Liver (tissue), 9 donors: ENCODE results near the gene TFF3. TPM values are rescaled to one million over a fixed set of nuclear protein-coding genes. Genes with fewer than 3 reads are reported as not detected.

Experiments
- DNase-seq: peaks from one replicate; pipeline ENCODE4 v3.0.0-alpha.2; 2017; ENCODE audit warnings: low spot score
- H3K27ac ChIP-seq, 2 donors: one replicate each; pipeline ENCODE4 v1.7.0; 2013; ENCODE audit warnings: inconsistent platforms in 2 of 2, low read length in 2 of 2, control low read depth in 1 of 2, low read depth in 1 of 2, mild to moderate bottlenecking in 1 of 2
- H3K27me3 ChIP-seq, 4 donors: one replicate each; pipeline versions ENCODE4 v1.6.1 to v1.7.0; 2013; ENCODE audit warnings: low read length in 3 of 4, inconsistent platforms in 1 of 4, mild to moderate bottlenecking in 1 of 4, moderate library complexity in 1 of 4; ENCODE audit not compliant: control insufficient read depth in 4 of 4, insufficient read depth in 4 of 4
- H3K36me3 ChIP-seq, 4 donors: one replicate each; pipeline versions ENCODE4 v1.6.1 to v1.7.0; 2013; ENCODE audit warnings: low read length in 3 of 4, mild to moderate bottlenecking in 3 of 4, low read depth in 1 of 4, moderate library complexity in 1 of 4; ENCODE audit not compliant: control insufficient read depth in 4 of 4, insufficient read depth in 3 of 4
- H3K4me1 ChIP-seq, 4 donors: one replicate each; pipeline versions ENCODE4 v1.6.1 to v1.7.0; 2013; ENCODE audit warnings: low read length in 3 of 4, mild to moderate bottlenecking in 3 of 4, moderate library complexity in 1 of 4; ENCODE audit not compliant: control insufficient read depth in 4 of 4, insufficient read depth in 4 of 4
- H3K4me3 ChIP-seq, 3 donors: one replicate each; pipeline versions ENCODE4 v1.6.1 to v1.7.0; 2013; ENCODE audit warnings: low read length in 3 of 3, control low read depth in 1 of 3, low read depth in 1 of 3, mild to moderate bottlenecking in 1 of 3
- H3K9ac ChIP-seq, 2 donors: one replicate each; pipeline ENCODE4 v1.7.0; 2013; ENCODE audit warnings: low read length in 2 of 2, mild to moderate bottlenecking in 2 of 2, moderate library complexity in 2 of 2, control low read depth in 1 of 2, low read depth in 1 of 2
- H3K9me3 ChIP-seq, 4 donors: one replicate each; pipeline versions ENCODE4 v1.6.1 to v1.7.0; 2013; ENCODE audit warnings: low read length in 3 of 4; ENCODE audit not compliant: control insufficient read depth in 4 of 4
- ATF3 ChIP-seq: IDR thresholded peaks from 2 replicates; pipeline ENCODE4 v1.6.1; 2016; ENCODE audit warnings: antibody characterized with exemption
- CTCF ChIP-seq: fragments of 150-350 bp; IDR thresholded peaks from 2 replicates; pipeline ENCODE4 v1.5.1; 2017; ENCODE audit warnings: improper control_type of control experiment, low read depth, low read length; ENCODE audit not compliant: missing input control
- EGR1 ChIP-seq, 2 donors: IDR thresholded peaks; 2 replicates each; pipeline ENCODE4 v1.6.1; 2016 to 2018; ENCODE audit warnings: antibody characterized with exemption in 2 of 2, low read depth in 2 of 2
- FOXA1 ChIP-seq: IDR thresholded peaks from 2 replicates; pipeline ENCODE4 v1.6.1; 2016; ENCODE audit warnings: antibody characterized with exemption
- FOXA2 ChIP-seq: IDR thresholded peaks from 2 replicates; pipeline ENCODE4 v1.6.1; 2016; ENCODE audit warnings: antibody characterized with exemption
- GABPA ChIP-seq, 2 donors: IDR thresholded peaks in 1 of 2; conservative IDR thresholded peaks in 1 of 2; 2 replicates each; pipeline ENCODE4 v1.6.1; 2016; ENCODE audit warnings: antibody characterized with exemption in 2 of 2, mild to moderate bottlenecking in 1 of 2, moderate library complexity in 1 of 2
- HNF4A ChIP-seq, 2 donors: conservative IDR thresholded peaks; 2 replicates each; pipeline ENCODE4 v1.6.1; 2016; ENCODE audit warnings: antibody characterized with exemption in 2 of 2, mild to moderate bottlenecking in 2 of 2
- HNF4G ChIP-seq: IDR thresholded peaks from 2 replicates; pipeline ENCODE4 v1.6.1; 2016; ENCODE audit warnings: antibody characterized with exemption
- JUND ChIP-seq, 2 donors: IDR thresholded peaks; 2 replicates each; pipeline ENCODE4 v1.6.1; 2016; ENCODE audit warnings: antibody characterized with exemption in 2 of 2
- MAX ChIP-seq: IDR thresholded peaks from 2 replicates; pipeline ENCODE4 v1.6.1; 2016; ENCODE audit warnings: antibody characterized with exemption
- NR2F2 ChIP-seq: IDR thresholded peaks from 2 replicates; pipeline ENCODE4 v1.6.1; 2016; ENCODE audit warnings: antibody characterized with exemption
- RAD21 ChIP-seq, 2 donors: IDR thresholded peaks; 2 replicates each; pipeline ENCODE4 v1.6.1; 2016; ENCODE audit warnings: antibody characterized with exemption in 2 of 2, mild to moderate bottlenecking in 2 of 2
- REST ChIP-seq: IDR thresholded peaks from 2 replicates; pipeline ENCODE4 v1.6.1; 2016; ENCODE audit warnings: antibody characterized with exemption, mild to moderate bottlenecking
- RXRA ChIP-seq, 2 donors: IDR thresholded peaks; 2 replicates each; pipeline ENCODE4 v1.6.1; 2017 to 2018; ENCODE audit warnings: antibody characterized with exemption in 2 of 2, mild to moderate bottlenecking in 1 of 2
- SP1 ChIP-seq: IDR thresholded peaks from 2 replicates; pipeline ENCODE4 v1.6.1; 2018; ENCODE audit warnings: antibody characterized with exemption, mild to moderate bottlenecking
- TAF1 ChIP-seq: conservative IDR thresholded peaks from 2 replicates; pipeline ENCODE4 v1.6.1; 2016; ENCODE audit warnings: antibody characterized with exemption, mild to moderate bottlenecking
- YY1 ChIP-seq: IDR thresholded peaks from 2 replicates; pipeline ENCODE4 v1.6.1; 2016; ENCODE audit warnings: antibody characterized with exemption, mild to moderate bottlenecking
- ZBTB33 ChIP-seq: IDR thresholded peaks from 2 replicates; pipeline ENCODE4 v1.6.1; 2016; ENCODE audit warnings: antibody characterized with exemption
- WGBS: extraction: QIAGEN DNeasy Blood & Tissue Kit; methylation state at CpG from one replicate; pipeline ENCODE4 v1.1.7; 2013; 5-methylcytosine and 5-hydroxymethylcytosine counted together
- polyA plus RNA-seq, 2 donors: library from polyadenylated mRNA; stranded (reverse) in 1 of 2; unstranded in 1 of 2; fragments of 200-250 nt in 1 of 2; fragments of >200 nt in 1 of 2; fragmentation: Nextera tagmentation in 1 of 2; extraction: Ambion mirVana in 1 of 2; gene quantifications; one replicate each; pipeline versions ENCODE4 v1.2.1 to v1.2.3, GENCODE V29; 2013 to 2015
- total RNA-seq, 2 donors: library from RNA; depleted of rRNA; stranded (reverse); fragments of >200 nt; gene quantifications; one replicate each; pipeline ENCODE4 v1.2.3, GENCODE V29; 2014
- donor health status: healthy.
- donor health status: healthy.
- donor health status: healthy.
- donor health status: healthy.
- donor health status: healthy.

The TFF3 gene
- total and polyA plus RNA-seq, 4 donors = 0.09 to 4.1 (median 1.5) TPM

- Histone ChIP-seq H3K4me1 (peaks cover 0 to 2% (median 0%) of the 10 kb centered on the region in 4 donors), H3K9me3 (no peaks in the 10 kb centered on the region), H3K9ac (no peak overlapping the region), H3K27me3 (peaks cover 0 to 4% (median 3%) of the 10 kb centered on the region in 4 donors), H3K4me3 (no peak overlapping the region), H3K36me3 (no peaks in the 10 kb centered on the region), H3K27ac (no peak overlapping the region)
- TF ChIP-seq ATF3 (no peak), YY1 (no peak), RXRA (IDR thresholded peaks at IDR 0.05) (no peak), NR2F2 (no peak), MAX (no peak), GABPA (IDR thresholded peaks at IDR 0.05 in 1 of 2, conservative IDR thresholded peaks at IDR 0.05 in 1 of 2) (no peak), FOXA1 (no peak), REST (no peak), SP1 (no peak), RAD21 (IDR thresholded peaks at IDR 0.05) (no peak), TAF1 (no peak), HNF4G (no peak), ZBTB33 (no peak), HNF4A (conservative IDR thresholded peaks at IDR 0.05) (no peak), FOXA2 (no peak), EGR1 (IDR thresholded peaks at IDR 0.05; ENCODE audit: low read depth in 2 of 2) (no peak), JUND (IDR thresholded peaks at IDR 0.05) (no peak), CTCF (no peak)
- 77% methylated on average over 16 of the region's 16 CpGs for WGBS
- DNase-seq = no peak
These were observed 2.5 kb downstream of the TFF3 start for GRCh38 chr21:42312626-42313104.
